OCI-LY3 (cell line): ENCODE results near the gene NAV2.

Experiments
- EZH2phosphoT487 ChIP-seq: fragments of 200-600 bp; shearing (Covaris generic); IDR thresholded peaks from 2 replicates; pipeline ENCODE4 v1.6.1; 2018; ENCODE audit warnings: antibody characterized with exemption, mixed run types, low read depth
- TF ChIP-seq, protein P1 (sequence below): fragments of 200-600, 300-600 bp; sonication (generic); IDR thresholded peaks from 2 replicates; pipeline ENCODE4 v1.5.1; 2014; ENCODE audit warnings: antibody characterized with exemption, low read length, low read depth

DNA sequence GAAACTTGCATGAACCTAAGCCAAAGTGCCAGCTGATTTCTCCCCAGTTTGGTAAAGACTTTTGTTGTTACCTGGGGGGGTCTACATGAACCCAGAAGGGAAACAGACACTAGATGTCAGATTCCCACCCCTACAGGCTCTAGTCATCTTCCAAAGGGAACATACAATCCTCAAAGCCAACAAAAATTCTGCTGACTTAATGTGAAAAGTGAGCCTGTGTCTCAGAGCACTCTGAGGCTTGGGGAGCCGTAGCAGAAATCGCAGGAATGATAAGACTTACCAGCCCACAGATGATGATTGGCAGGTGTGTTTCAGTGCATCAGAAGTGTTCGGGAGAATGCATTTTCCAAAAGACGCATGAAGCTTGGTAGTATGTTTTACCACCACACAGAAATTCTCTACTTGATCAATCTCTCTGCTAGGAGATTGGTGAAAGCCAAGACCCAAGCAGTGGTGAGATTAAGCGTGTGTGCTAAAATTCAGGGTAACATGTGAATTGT lies 260.5 kb downstream of the NAV2 start:
- TF ChIP-seq, protein P1, sequence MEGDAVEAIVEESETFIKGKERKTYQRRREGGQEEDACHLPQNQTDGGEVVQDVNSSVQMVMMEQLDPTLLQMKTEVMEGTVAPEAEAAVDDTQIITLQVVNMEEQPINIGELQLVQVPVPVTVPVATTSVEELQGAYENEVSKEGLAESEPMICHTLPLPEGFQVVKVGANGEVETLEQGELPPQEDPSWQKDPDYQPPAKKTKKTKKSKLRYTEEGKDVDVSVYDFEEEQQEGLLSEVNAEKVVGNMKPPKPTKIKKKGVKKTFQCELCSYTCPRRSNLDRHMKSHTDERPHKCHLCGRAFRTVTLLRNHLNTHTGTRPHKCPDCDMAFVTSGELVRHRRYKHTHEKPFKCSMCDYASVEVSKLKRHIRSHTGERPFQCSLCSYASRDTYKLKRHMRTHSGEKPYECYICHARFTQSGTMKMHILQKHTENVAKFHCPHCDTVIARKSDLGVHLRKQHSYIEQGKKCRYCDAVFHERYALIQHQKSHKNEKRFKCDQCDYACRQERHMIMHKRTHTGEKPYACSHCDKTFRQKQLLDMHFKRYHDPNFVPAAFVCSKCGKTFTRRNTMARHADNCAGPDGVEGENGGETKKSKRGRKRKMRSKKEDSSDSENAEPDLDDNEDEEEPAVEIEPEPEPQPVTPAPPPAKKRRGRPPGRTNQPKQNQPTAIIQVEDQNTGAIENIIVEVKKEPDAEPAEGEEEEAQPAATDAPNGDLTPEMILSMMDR, result no peak
- TF ChIP-seq EZH2phosphoT487, result no peak
